GM18909 (cell line): ENCODE data around the gene GJA9.
"Not testable (repeated sequence)": the region's sequence is repeated elsewhere in the genome, so short reads cannot be mapped to it uniquely, and the experiment has no call there.

Source experiments
- ATAC-seq: cut with Tn5 transposase; IDR thresholded peaks from one replicate; pipeline ENCODE4 v1.9.1; 2021; ENCODE audit warnings: mild to moderate bottlenecking; ENCODE audit not compliant: unreplicated experiment, poor library complexity

Gene GJA9

DNA sequence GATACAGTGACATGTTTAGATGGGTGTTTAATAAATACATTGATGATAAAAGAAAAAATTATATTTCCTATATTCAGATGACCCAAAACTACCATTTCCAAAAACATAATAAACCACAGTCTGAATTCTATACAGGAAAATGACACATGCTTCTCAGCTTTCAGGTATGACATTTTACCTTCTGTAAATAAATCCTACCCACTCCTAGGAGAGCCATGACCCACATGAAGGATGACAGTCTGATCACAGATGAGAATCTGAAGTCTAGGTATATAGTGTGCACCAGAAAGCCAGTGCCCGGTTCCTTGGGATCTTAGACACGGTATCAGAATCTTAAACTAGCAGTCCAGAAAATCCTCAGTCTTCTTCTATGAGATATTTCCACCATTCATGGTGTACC lies 3.7 kb upstream of the GJA9 start:
- no peak for ATAC-seq

DNA sequence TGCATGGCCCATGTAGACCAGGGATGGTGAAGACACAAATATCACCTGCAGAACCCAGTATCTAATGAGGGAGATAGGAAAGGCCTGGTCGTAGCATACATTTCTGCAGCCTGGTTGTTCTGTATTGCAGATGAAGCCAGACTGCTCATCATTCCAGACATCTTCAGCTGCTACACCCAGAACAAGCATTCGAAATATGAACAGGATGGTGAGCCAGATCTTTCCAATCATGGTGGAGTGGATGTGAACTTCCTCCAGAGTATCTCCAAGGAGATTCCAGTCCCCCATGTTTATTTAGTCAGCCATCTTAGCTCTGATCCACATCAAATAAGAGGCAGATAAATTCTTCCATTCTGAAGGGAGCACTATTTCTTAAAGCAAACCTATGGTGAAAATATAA lies 5.6 kb downstream of the GJA9 start:
- no peak for ATAC-seq

DNA sequence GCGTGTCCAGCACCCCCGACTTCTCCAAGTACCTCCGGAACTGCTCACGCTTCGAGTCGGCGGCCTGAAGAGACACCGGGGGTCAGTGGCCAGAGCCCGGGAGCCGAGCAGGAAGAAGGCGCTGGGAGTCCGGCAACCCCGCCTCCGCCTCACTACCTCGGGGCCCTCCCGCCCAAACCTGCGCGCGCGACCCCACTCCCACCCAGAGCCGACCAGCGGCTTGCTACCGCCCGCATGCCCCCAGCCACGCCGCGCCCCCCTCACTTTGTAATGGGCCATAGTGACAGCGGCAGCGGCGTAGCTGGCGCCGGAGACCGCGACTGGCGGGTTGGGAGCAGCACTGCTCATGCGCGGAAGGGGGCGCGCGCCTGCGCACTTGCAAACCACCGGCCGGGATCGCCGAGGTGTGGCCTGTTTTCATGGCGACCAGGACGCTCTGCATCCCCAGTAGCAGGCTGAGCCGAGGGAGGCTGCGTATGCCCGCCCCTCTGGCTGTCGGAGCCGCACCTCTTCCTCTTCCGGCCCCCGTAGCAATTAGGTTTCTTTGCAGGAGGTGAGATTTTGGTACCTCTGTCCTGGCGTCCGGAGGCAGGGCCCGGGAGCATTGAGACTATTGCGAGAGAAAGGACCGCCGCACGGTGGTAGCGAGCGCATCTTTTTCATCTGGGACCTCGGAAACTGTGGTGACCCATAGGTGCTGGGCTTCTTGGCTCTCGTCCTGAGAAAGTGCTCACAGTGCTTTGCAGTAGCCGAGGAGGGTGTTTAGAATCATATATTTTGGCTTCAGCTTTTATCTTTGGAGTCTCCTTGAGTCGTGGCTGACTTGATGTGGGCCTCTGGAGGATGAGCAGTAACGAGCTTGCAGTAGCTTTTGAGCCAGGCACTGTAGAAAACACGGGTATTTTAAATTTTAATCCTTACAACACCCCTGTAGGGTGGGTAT lies 8.1 kb downstream of the GJA9 start, which contains the start of gene MYCBP:
MYCBP (minus strand) TSS at position 322 of the 943 bp plus-strand sequence; CDS start at position 279, 43 bp downstream.
- ATAC-seq = peak; percentile 97

DNA sequence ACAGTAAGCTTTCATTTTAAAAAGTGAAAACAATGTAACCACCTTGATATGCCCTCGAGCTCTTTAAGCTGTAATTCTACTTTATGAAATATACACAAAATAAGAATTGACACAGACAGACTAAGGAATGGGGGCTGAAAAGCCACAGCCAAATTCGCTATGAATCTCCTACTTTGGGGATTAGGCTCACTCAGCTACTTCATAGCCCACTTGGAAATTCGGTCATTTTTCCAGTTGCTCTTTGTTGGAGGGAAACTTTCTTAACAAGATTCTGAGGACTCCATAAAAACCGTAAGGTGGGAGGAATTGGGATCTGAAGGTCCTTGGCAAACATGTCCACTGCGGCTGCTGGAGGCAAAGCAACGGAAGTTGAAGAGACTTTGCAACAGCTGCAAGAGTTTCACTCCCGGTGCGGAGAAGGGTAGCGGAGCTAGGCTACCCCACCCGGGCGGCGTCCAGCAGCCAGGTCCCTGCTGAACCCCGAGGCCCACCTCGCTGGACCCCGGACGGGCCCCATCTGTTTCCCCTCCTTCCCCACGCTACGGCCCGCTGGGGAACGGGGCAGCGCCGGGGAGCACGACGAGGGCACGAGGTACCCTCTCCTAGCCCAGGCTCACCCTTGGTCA lies 8.9 kb downstream of the GJA9 start:
- peak; percentile 17 for ATAC-seq

DNA sequence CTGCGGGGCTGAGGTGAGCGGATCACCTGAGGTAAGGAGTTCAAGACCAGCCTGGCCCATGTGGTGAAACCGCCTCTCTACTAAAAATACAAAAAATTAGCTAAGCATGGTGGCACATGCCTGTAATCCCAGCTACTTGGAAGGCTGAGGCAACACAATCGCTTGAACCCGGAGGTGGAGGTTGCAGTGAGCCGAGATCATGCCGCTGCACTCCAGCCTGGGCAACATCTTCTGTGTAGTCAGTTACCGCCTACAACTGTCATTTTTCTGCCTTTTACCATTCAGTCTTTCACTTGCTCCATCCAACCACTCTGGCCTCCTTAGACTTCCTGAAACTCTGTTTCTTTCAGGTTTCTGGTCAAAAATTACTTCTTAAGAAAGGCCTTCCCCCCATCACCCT lies 10.4 kb downstream of the GJA9 start:
- no peak for ATAC-seq

DNA sequence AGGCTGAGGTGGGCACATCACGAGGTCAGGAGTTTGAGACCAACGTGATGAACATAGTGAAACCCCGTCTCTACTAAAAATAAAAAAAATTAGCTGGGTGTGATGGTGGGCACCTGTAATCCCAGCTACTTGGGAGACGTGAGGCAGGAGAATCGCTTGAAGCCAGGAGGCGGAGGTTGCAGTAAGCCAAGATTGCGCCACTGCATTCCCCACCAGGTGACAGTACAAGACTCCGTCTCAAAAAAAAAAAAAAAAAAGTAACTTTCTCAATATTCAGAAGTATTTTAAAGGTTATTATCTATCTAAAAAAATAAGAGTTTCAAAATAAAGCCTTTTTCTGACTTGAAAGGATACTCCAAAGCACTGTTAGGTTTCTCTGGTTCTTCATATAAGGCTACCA lies 14.2 kb downstream of the GJA9 start:
- no peak for ATAC-seq

DNA sequence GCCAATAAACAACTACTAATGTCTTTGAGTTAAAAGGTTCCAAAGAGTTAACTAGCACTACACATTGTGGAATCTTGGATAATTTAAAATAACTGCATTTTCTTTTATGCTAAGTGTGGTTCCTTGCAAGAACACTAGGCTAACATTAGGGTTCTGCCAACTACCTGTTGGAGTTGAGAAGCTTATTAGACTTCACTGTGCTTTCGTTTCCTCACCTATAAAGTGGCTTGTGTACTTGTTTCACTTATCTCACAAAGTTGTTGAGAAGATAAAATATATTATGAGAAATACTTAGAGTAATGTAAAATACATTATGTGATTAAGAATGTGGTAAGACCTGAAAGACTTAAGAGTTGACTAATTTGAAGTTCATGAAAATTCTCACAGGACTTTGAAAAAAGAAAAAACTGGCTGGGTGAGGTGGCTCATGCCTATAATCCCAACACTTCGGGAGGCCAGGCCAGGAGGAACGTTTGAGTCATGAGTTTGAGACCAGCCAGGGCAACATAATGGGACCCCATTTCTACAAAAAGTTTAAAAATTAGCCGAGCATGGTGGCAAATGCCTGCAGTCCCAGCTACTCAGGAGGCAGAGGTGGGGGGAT lies 16.2 kb downstream of the GJA9 start:
- ATAC-seq = no peak

DNA sequence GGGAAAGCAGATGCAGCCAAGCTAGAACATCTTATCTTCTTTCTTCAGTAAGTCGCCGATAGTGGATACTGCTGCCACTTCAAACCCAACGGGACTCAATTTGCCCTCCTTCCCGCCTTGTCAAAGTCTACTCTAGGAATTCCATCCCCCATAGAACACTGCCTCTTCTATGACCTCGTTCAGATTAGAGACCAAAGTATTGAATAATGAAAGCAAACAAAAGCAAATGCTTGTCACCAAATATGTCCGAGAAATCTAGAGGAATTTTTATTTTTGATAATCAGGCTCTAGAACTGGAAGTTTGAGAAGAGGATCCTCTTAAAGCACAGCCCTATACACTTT lies 21.0 kb downstream of the GJA9 start:
- ATAC-seq = no peak

DNA sequence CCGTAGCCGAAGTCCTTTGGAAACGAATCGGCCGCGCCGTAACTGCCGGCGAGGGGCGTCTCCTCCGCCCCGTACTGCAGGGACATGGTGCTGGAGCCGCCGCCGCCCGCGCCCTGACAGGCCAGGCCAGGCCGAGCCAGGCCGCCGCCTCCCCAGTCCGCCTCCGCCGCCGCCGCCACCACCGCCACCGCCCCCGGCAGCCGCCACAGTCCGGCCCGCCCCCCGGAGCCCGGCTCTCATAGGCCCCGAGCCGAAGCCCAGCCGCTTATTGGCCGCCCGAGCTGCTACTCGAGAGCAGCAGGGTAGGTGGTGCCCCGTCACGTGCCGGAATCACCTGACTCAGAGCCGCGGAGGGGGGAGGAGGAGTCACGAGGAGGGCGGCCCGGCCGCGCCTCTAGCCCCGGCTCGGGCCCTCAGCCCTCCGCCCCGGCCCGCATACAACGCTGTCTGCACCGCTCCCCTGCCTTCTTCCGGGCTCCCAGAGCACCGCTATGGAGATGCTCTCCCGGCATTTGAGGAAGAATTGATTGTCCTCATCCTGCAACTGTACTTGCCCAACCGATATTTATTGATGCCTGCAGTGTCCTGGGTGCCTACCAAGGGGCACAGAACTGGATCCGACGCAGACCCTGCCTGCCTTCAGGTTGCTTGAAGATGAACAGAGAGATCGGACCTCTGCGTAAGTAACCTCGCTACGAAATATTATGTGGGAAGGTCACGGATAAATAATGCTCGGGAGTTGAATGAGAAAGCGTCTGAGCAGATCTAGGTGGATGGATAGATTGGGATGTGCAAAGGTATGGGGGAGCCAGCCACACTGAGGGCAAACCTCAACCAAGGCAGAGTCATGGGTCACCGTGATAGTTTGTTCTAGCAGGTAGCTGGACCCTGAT lies 21.6 kb downstream of the GJA9 start, which contains the start of gene RRAGC:
RRAGC (minus strand) TSS at position 212 of the 893 bp plus-strand sequence; CDS start at position 86, 126 bp downstream.
- ATAC-seq = peak; percentile 94

DNA sequence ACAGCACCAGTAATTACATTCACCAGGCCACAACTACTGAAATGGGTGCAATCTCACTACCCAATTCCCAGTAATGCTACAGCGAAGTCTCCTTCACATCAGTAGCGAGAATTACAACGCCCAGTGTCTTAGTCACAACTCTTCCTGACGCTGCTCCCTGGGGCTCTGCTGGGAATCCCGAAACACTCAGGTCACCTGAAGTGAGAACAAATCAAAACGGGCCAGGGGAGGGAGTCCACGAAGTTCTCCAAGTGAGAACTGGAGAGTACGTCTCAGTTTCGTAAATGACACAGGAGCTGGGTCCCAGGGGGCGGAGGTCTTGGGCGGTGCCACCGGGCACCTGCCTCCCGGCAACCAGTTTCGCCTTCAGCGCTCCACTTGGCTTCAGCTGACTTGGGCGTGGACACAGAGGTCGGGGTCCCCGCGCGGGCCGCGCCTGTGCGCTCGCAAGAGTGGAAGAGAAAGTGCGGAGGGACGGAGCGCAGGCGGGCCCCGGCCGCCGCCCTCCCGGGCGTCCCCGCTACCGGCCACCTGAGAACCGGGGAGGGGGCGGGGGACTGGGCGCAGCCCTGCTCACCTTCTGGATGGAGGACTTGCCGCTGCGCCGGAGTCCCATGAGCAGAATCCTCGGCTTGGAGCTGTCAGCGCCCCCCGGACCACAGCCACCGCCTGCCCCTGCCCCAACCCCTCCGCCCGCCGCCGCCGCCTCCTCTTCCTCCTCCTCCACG lies 22.4 kb downstream of the GJA9 start:
- peak; percentile 28 for ATAC-seq

DNA sequence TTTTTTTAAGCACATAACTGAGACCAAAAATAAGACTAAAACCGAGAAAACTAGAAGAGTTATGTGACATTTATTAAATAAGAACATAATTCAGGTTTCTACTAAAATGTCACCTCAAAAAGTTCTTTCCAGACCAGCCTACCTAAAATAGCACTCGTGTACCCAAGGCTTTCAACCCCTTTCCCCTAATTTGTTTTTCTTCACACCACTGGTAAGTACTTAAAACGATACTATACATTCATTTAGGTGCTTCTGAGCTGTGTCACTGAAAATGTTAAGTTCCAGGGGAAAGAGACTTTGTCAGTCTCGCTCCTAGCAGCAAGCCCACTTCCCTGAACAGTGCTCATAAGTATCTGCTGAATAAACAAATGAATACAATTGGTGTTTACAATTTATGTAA lies 28.6 kb downstream of the GJA9 start:
- no peak for ATAC-seq

DNA sequence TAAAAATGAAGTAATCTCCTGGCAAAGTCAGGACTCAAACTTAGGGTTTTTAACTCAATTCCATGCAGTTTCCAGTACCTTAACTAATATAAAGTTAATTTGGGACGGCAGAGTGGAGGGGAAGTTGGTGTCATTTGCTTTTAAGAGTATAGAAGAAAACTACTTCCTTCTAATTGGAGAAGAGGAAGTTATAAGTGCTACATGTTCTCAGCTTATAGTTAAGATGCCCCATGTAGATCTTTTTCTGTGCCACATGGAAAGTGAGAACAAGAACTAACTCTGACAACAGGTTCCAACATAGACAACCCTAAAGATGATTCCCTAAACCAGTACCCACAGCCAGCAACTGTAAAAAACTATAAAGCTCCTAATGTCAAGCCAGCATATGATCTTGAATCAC lies 33.3 kb downstream of the GJA9 start:
- ATAC-seq = no peak

DNA sequence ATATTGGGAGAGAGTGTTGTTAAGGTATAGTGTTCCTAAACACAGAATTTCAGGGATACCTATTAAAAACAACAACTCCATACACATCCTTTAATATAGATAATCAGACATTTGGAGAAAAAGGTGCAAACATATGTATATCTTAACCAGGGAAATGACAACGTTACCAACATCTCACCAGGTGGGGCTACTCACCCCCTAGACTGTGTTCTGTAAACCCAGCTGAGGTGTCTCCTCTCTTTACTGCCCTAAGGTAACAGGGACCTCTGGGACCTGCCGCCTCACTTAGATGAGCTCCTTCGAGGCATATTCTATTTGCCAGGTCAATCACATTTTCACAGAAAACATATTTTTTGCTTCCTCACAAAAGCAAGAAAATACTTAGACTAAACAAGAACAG lies 35.2 kb downstream of the GJA9 start:
- ATAC-seq = no peak

DNA sequence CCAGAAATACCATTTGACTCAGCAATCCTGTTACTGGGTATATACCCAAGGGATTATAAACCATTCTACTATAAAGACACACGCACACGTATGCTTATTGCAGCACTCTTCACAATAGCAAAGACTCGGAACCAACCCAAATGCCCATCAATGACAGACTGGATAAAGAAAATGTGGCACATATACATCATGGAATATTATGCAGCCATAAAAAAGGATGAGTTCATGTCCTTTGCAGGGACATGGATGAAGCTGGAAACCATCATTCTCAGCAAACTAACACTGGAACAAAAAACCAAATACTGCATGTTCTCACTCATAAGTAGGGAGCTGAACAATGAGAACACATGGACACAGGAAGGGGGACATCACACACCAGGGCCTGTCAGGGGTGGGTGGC lies 36.3 kb downstream of the GJA9 start:
- not testable (repeated sequence) for ATAC-seq

DNA sequence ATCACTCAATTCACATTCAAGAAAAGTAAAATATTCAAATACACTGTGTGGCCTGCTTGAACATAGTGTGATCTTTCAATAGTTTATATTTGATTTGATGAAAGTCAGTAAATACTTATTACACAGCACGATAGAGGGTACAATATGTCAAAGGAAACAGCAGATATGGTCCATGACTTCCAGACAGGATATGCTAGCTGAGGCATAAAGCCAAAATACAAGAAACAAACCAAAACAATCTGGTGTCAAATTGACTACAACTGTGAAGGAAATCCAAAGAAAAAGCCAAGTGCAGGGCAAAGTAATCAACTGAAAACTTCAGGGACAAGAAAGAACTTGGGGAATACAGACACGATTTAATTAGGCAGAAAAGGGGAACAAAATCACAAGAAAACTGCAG lies 41.1 kb downstream of the GJA9 start:
- no peak for ATAC-seq

DNA sequence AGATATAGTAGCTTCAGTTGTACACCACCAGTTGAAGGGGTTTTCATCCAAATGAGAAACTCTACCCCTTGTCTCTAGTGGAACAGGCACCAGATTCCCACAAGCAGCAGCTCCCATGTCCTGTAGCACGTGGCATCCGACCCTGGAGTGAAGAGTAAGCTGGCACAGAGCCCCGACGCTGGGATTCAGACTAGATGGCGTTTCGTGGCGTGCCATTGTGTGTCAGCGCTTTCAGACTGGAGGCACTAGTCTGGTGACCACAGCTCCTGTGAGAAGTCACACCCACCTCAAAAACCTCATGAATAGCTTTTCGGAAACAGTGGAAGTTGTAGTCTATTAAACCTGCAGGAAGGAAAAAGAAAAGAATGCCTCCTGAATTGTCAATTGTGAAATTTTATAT lies 42.0 kb downstream of the GJA9 start:
- no peak for ATAC-seq

DNA sequence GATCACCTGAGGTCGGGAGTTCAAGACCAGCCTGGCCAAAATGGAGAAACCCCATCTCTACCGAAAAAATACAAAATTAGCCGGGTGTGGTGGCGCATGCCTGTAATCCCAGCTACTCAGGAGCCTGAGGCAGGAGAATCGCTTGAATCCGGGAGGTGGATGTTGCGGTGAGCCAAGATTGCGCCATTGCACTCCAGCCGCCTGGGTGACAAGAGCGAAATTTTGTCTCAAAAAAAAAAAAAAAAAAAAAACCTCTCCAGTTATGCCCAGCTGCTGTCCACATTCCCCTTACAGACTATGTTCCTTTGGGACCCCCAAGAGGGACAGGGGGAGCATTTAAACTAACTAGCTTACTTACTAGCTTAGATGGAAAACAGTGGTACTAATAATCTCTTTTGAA lies 45.1 kb downstream of the GJA9 start:
- ATAC-seq = not testable (repeated sequence)

DNA sequence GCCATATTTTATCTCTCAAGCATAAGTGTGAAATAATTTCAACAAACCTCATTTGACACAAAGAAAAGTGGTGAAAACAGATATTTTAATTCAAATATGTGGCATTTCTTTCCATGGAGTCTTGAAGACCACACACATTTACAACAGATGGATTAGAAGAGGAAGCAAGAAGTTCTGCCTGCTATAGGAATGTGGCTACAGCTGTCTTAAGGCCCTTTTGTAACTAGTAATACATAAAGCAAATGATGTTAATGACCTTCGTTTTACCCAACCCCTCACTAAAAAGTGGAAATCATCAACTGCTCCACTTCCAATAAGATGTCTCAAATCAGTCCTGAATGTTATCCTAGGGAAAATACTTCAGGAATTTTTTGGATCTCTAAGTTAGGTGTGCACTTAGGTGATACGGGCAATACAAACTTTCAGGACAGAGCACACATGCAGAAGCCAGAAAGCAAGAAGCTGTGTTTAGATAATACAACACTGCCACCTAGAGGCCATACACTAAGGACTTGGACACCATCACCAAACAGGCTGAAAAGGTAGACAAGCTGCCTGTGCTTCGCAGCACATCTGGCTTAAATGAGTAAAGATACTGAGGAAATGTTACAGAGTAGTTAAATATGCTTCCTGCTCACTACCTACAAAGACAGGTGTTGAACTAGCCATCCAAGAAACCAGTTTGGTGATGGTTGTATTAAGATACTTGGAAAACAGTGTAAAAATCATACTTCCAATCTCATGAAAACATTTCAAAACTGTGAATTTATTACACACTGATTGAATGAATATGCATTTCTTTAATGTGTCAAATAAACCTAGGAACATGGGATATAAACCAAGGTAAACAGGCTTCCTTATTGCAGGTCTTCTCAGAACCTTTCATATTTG lies 46.2 kb downstream of the GJA9 start:
- ATAC-seq = no peak
